HG03521 (cell line): Measurements from ENCODE around the gene GLRA3.
"Not testable (repeated sequence)": the region's sequence is repeated elsewhere in the genome, so short reads cannot be mapped to it uniquely, and the experiment has no call there.

Experiments
- ATAC-seq: cut with Tn5 transposase; IDR thresholded peaks from one replicate; pipeline ENCODE4 v1.9.1; 2021; ENCODE audit warnings: mild to moderate bottlenecking, moderate library complexity; ENCODE audit not compliant: unreplicated experiment

The GLRA3 gene

GRCh38 chr4:174828845-174829701 lies at the start of gene GLRA3:
Gene GLRA3, minus strand, starts transcription at chr4:174829247. Its CDS starts 436 bp downstream, at chr4:174828811.
- ATAC-seq: peak; percentile 92

DNA sequence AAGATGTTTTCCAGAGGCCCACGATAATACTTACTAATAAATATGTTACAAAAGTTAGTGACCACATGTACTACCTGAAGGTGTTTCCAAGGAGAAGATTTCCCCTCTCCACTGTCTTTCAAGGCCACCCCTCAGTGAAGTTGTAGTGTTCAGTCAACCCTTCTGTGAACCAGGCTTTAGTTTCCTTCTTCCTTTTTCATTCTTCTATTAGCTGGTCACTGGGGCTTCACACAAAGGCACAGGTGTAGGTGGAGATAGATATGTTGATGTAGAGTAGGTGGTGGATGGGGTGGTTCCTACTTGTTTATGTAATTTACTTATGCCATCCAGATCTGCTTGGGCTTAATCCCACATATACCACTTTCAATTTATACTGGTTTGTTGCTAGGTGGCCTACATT lies 45.9 kb upstream of the GLRA3 start:
- no peak for ATAC-seq

- no peak for ATAC-seq
Observed at GRCh38 chr4:174873931-174874330, 44.9 kb upstream of the GLRA3 start.

DNA sequence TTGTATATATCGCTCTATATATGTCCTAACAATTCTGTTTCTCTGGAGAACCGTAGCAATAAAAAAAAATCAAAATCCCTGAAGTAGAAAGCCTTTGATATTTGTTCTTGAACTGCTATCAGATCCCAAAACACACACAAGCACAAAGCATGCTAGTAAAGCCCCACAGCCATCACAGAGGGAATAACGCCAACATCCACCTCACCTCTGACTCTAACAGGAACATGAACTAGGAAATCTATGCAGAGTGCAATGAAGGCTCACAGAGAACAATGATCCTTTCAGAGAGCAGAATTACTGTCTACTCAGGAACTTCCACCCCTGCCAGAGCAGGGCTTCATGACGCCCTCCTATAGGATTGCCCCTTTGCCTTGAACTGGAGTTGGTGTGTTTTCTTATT lies 44.1 kb upstream of the GLRA3 start:
- ATAC-seq: not testable (repeated sequence)

GRCh38 chr4:174871407-174871806 lies 42.4 kb upstream of the GLRA3 start:
- no peak for ATAC-seq

DNA sequence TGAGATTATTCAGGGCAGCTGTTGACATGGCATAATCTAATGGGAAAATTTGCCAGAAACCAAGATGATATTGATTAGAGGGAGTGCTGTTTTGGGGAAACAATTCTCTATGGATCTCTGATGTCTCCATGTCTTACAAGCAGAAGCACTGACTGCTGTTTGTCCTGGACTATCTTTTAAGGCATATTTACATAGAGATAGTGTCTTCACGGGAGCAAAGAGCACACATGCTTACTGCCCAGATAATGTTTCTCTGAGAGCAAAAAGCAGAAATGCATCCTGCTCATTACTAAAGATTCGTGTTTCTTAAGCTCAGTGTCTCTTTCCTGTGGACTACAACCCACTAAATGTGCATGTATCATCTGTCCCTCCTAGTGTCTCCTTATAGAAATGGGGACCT lies 41.3 kb upstream of the GLRA3 start:
- ATAC-seq: no peak

DNA sequence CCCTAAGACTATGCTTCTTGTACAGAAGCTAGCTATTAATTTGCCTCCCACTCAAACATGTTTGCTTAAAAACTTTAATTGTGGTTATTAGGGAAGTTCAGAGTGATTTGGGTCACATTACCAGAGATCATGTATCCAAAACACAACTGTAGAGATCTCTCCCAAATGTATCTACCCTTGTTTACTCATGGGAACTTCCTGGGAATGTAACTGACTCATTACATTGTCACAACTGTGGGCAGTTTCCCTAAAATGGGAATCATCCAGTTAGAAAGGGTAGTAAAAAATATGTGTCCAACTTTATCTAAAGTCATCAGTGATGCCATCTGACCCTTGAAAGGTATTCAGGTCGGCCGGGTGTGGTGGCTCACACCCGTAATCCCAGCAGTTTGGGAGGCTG lies 40.3 kb upstream of the GLRA3 start:
- ATAC-seq: no peak

- no peak for ATAC-seq
Observed at GRCh38 chr4:174867903-174868302, 38.9 kb upstream of the GLRA3 start.

GRCh38 chr4:174865418-174865985 lies 36.5 kb upstream of the GLRA3 start:
- no peak for ATAC-seq

GRCh38 chr4:174864031-174864430 lies 35.0 kb upstream of the GLRA3 start:
- ATAC-seq: no peak

DNA sequence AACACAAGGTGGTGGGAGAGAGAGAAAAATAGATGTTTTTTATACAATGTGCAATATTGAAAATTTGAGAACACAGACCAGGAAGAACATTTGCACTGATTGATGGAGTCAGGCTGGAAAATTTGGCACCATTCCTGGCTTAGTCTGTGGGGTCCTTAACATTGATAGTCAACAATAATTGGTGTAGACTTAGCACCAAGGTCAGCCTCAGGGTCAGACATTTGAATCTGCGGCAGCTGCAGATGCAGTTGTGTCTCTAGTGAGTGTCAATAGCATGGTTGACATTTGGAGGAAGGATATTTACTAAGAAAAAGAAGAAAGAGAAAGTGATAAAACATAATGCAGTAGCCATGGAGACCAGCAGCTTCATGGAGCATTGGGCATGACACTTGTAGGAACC lies 31.5 kb upstream of the GLRA3 start:
- ATAC-seq: no peak

DNA sequence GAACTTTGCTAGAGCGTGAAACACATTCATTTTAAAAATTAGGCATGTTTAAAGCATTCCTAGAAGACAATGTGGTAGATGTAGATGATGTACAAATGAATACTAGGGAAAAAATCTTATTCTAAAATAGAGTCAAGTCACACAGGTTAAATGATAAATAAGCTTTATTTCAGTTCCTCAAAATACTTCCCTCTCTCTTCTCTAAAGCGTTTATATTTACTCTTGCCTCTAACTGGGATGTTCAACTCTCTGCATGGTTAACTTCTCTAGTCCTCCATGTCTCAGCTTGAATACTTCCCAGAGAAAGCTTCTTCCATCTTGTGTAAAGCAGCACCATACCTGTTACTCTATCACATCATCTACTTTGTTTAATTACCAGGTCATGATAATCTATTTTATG lies 30.9 kb upstream of the GLRA3 start:
- ATAC-seq: no peak

DNA sequence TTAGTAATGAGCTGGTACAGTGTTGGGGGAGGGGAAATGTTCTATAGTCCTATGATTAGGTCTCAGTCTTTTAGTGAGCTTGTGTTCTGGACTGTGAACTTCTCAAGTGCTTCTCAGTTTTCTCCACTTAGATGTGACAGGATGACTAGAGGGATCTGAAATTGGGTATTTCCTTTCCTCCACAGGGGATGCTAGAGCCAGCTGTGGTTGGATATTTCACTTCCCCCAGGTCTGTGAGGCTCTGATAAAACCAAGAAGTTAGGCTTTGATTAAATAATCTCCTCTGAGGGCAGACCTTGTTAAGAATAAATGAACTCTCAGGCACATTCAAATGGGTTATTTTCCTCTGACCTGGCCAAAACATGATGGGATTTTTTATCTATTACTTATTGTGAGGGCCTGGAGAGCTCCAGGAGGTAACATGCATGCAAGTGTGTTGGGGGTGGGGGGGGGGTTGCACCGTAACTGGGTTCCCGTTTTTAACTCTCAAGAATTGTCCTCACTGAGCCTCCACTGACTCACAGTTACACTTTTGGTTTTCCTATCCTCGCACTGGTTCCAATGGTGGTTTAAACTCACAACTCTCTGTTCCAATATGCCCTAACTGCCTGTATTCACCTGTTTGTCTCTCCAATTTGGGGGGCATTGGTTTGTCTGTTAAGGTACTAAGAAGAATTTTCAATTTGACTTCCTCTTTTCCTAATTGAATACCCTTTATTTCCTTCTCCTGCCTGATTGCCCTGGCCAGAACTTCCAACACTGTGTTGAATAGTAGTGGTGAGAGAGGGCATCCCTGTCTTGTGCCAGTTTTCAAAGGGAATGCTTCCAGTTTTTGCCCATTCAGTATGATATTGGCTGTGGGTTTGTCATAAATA lies 28.1 kb upstream of the GLRA3 start:
- no peak for ATAC-seq

- ATAC-seq: no peak
Observed at GRCh38 chr4:174855050-174855449, 26.0 kb upstream of the GLRA3 start.

DNA sequence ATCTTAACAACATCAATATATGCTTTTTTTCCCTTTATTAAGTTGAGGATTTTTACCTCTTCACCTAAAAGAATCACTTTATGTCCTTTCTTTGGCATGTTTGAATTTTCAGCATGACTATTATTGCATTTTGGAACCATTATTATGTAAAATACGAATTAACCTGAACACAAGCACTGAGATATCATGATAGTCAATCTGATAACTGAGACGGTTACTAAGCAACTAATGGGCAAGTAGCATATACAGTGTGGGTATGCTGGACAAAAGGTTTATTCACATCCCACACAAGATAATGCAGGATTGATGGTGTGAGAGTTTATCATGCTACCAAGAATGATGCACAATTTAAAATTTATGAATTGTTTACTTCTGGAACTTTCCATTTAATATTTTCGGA lies 24.6 kb upstream of the GLRA3 start:
- no peak for ATAC-seq

- no peak for ATAC-seq
Observed at GRCh38 chr4:174848596-174848995, 19.5 kb upstream of the GLRA3 start.

DNA sequence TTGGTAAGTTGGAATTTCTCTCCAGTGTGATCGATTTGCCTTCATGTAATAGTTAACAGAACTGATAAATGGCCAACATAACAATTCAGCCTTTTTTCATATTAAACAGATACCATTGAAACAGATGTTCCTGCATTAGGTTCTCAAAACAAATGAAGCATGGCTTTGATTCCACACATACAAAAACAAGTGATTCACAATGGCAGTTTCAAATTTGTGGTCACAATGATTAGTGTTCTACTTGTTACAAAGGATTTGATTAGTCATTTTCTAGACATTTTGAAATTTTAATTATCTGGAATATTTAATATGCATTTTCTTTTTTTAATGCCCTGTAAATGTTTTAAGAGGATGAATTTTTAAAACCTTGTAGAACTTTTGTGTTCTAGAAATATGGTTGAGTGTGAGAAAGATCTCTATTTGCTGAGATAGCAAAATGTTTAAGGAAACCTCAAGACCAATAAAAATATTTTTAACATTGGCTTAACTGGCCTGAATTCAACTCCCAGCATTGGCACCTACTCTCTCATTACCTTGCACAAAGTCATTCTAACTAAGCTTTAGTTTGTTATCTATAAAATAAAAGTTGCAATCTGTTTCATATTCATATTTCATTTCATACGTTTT lies 18.9 kb upstream of the GLRA3 start:
- no peak for ATAC-seq

- no peak for ATAC-seq
Observed at GRCh38 chr4:174835536-174835935, 6.5 kb upstream of the GLRA3 start.

- ATAC-seq: no peak
Observed at GRCh38 chr4:174834477-174834876, 5.4 kb upstream of the GLRA3 start.

GRCh38 chr4:174826660-174827059 lies 2.4 kb downstream of the GLRA3 start:
- no peak for ATAC-seq

- no peak for ATAC-seq
Observed at GRCh38 chr4:174815282-174815681, 13.8 kb downstream of the GLRA3 start.
